Erythroblast (primary cell): ENCODE measurements around the gene LETM1.

Source experiments
- GATA1 ChIP-seq: IDR thresholded peaks from 2 replicates; pipeline ENCODE4 v1.6.1; 2011; ENCODE audit warnings: low read depth, mild to moderate bottlenecking, control low read depth, low read length, moderate library complexity
- POLR2A ChIP-seq: IDR thresholded peaks from 2 replicates; pipeline ENCODE4 v1.6.1; 2011; ENCODE audit warnings: mild to moderate bottlenecking, low read length

- no peak for TF ChIP-seq POLR2A
- no peak for TF ChIP-seq GATA1
These were observed 3.4 kb upstream of the LETM1 start for GRCh38 chr4:1859389-1859753.
